B cell (primary cell): ENCODE data around the gene NT5C3A. TPM values are rescaled to one million over a fixed set of nuclear protein-coding genes. Genes with fewer than 3 reads are reported as not detected.

Source experiments
- ATAC-seq: fragments of 200-7000 bp; cut with Tn5 transposase; one replicate; pipeline ENCODE4 v1.10.0; 2021; ENCODE audit warnings: low read depth, mild to moderate bottlenecking, moderate number of reproducible peaks, moderate library complexity
- CTCF ChIA-PET: fragments of 350-600 bp; sonication (Branson Sonifier 250); formaldehyde crosslinking; loops from one replicate; lab custom pipeline; 2021; ENCODE audit warnings: antibody characterized with exemption, inconsistent platforms; lab: Charles Lee
- POLR2A ChIA-PET: fragments of 350-600 bp; sonication (Branson Sonifier 250); formaldehyde crosslinking; loops from one replicate; lab custom pipeline; 2021; ENCODE audit warnings: antibody characterized with exemption; lab: Charles Lee
- DNase-seq: peaks from one replicate; pipeline ENCODE4 v3.0.0; 2013
- H2AFZ ChIP-seq: 2 replicates; pipeline ENCODE4 v1.6.1; 2012; ENCODE audit warnings: mild to moderate bottlenecking, low read depth, low read length; ENCODE audit not compliant: insufficient read depth, poor library complexity, severe bottlenecking
- H3K27ac ChIP-seq, 2 donors: 1 replicate in 1 of 2; 2 replicates in 1 of 2; pipeline ENCODE4 v1.5.1; 2012 to 2013; ENCODE audit warnings: low read length in 2 of 2, mild to moderate bottlenecking in 2 of 2, moderate library complexity in 1 of 2
- H3K27me3 ChIP-seq, 4 experiments: fragments of 200-600 bp in 1 of 4; sonication (generic) in 1 of 4; replicated peaks in 1 of 4; 1 replicate in 2 of 4; 2 replicates in 2 of 4; pipeline versions ENCODE4 v1.6.1 to v1.7.0; 2013 to 2016; ENCODE audit warnings: low read length in 3 of 4, mild to moderate bottlenecking in 2 of 4, mixed read lengths in 1 of 4, moderate library complexity in 1 of 4; ENCODE audit not compliant: insufficient read depth in 4 of 4, control insufficient read depth in 3 of 4; ENCODE audit errors: control extremely low read depth in 1 of 4
- H3K36me3 ChIP-seq, 2 experiments: replicated peaks in 1 of 2; 1 replicate in 1 of 2; 2 replicates in 1 of 2; pipeline versions ENCODE4 v1.6.1 to v1.7.1; 2013; ENCODE audit warnings: low read length in 1 of 2; ENCODE audit not compliant: insufficient read depth in 2 of 2, control insufficient read depth in 1 of 2; ENCODE audit errors: control extremely low read depth in 1 of 2, extremely low read depth in 1 of 2
- H3K4me1 ChIP-seq, 2 donors: fragments of 200-600 bp in 1 of 2; sonication (generic) in 1 of 2; 1 replicate in 1 of 2; 2 replicates in 1 of 2; pipeline versions ENCODE4 v1.5.1 to v1.6.1; 2013 to 2017; ENCODE audit warnings: low read length in 2 of 2; ENCODE audit not compliant: control insufficient read depth in 2 of 2, insufficient read depth in 2 of 2
- H3K4me2 ChIP-seq: replicated peaks from 2 replicates; pipeline ENCODE3; 2012; ENCODE audit warnings: mild to moderate bottlenecking, low read depth, low read length; ENCODE audit not compliant: poor library complexity, severe bottlenecking
- H3K4me3 ChIP-seq, 5 experiments: fragments of 200-600 bp in 1 of 5; sonication (generic) in 1 of 5; 1 replicate in 3 of 5; 2 replicates in 2 of 5; pipeline versions ENCODE4 v1.5.1 to v1.7.0; 2011 to 2016; ENCODE audit warnings: low read length in 4 of 5, mild to moderate bottlenecking in 4 of 5, low read depth in 2 of 5, control low read depth in 1 of 5, moderate library complexity in 1 of 5; ENCODE audit not compliant: insufficient read depth in 1 of 5; ENCODE audit errors: control extremely low read depth in 1 of 5, extremely low read depth in 1 of 5
- H3K79me2 ChIP-seq: fragments of 200-600 bp; sonication (generic); one replicate; pipeline ENCODE4 v1.6.0; 2016; ENCODE audit warnings: low read length; ENCODE audit not compliant: control insufficient read depth, insufficient read depth
- H3K9ac ChIP-seq: fragments of 200-600 bp; sonication (generic); 2 replicates; pipeline ENCODE4 v1.6.1; 2017; ENCODE audit warnings: mild to moderate bottlenecking, low read length, moderate library complexity
- H3K9me3 ChIP-seq, 3 donors: one replicate each; pipeline versions ENCODE4 v1.6.1 to v1.7.1; 2013; ENCODE audit warnings: low read length in 2 of 3; ENCODE audit not compliant: control insufficient read depth in 2 of 3, insufficient read depth in 1 of 3; ENCODE audit errors: control extremely low read depth in 1 of 3
- H4K20me1 ChIP-seq: 2 replicates; pipeline ENCODE4 v1.6.0; 2012; ENCODE audit warnings: mild to moderate bottlenecking, low read length; ENCODE audit not compliant: insufficient read depth, control insufficient read depth, poor library complexity, severe bottlenecking
- H3K27ac Mint-ChIP-seq: one replicate; pipeline ENCODE4 v1.8.0; 2021; ENCODE audit warnings: mixed read lengths
- H3K27me3 Mint-ChIP-seq: one replicate; pipeline ENCODE4 v1.8.0; 2021; ENCODE audit warnings: mixed read lengths
- H3K4me1 Mint-ChIP-seq: one replicate; pipeline ENCODE4 v1.8.0; 2021; ENCODE audit warnings: mixed read lengths
- H3K4me3 Mint-ChIP-seq: one replicate; pipeline ENCODE4 v1.8.0; 2021; ENCODE audit warnings: mixed read lengths
- H3K9me3 Mint-ChIP-seq: one replicate; pipeline ENCODE4 v1.8.0; 2022; ENCODE audit warnings: mixed read lengths; ENCODE audit not compliant: insufficient read depth
- CTCF ChIP-seq: fragments of 200-600 bp; IDR thresholded peaks from one replicate; pipeline ENCODE4 v1.8.0; 2022; ENCODE audit warnings: antibody characterized with exemption, mild to moderate bottlenecking
- EZH2 ChIP-seq: IDR thresholded peaks from 2 replicates; pipeline ENCODE4 v1.6.1; 2012; ENCODE audit warnings: borderline replicate concordance, low read depth, mild to moderate bottlenecking, moderate library complexity, low read length; ENCODE audit not compliant: insufficient read depth, poor library complexity, severe bottlenecking
- WGBS: methylation state at CpG from one replicate; pipeline ENCODE4 v1.1.5; 2013; ENCODE audit warnings: missing lambda C conversion rate; ENCODE audit not compliant: insufficient coverage; 5-methylcytosine and 5-hydroxymethylcytosine counted together
- intact Hi-C: fragments of 100-400 bp; cut with micrococcal nuclease; formaldehyde crosslinking; loops from one replicate; pipeline ENCODE4 v1.10.0; 2022
- polyA plus RNA-seq: library from polyadenylated mRNA; depleted of rRNA; stranded (reverse); fragments of >200 nt; gene quantifications from 2 replicates; pipeline ENCODE4 v1.2.3, GENCODE V29; 2012
- total RNA-seq, 2 donors: library from RNA; stranded (reverse); fragments of 120-200 nt in 1 of 2; gene quantifications; 1 replicate in 1 of 2; 2 replicates in 1 of 2; pipeline versions ENCODE4 v1.2.3 to v1.2.4, GENCODE V29; 2013 to 2022

NT5C3A gene
- total and polyA plus RNA-seq, 2 donors (not counting 1 experiment from before 2014, with no cell fraction given): 37.3 to 41.0 TPM

DNA sequence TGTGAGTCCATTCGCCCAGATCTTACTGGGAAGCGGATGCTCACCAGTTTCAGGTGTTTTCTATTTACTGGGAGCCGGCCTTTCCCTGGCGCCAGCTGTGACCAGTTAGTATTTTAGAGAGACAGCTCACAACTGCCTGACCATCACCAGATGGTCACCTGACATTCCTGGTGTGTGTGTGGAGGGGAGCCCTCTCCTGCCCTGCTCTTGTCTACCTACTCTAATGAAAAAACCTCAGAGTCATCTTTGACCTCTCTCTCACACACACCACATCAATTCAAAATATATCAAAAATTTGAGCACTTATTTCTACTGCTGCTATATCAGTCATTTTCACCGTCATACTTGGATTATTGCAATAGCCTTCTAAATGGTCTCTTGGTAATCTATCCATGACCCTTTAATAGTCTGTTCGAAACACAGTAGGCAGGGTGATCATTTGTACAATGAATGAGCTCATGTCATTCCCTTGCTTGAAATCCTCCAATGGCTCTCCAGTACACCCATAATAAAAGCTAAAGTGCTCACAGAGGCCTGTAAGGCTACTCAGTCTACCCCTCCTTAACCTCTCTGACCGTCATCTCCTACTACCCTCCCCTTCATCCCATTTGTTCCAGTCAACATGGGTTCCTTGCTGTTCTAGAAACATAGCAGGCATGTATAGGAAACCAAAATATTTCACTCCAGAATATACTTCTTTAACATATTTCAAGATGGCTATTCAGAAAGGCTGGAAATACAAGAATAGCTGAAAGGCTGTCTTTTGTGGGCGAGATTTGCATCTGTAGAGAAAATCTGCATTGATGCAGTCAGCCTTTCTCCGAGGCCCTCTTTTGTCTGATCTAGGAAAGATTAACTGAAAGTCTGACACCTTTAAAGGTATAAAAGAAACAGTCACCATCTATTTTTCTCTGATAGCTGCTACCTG is 17.5 kb upstream of the NT5C3A start:
- CTCF ChIA-PET: no interaction called here
- POLR2A ChIA-PET: no interaction called here
- Histone ChIP-seq H3K27me3 (no peaks in the 10 kb centered on the region), H3K4me3 (no peak overlapping the region), H3K27ac (no peak overlapping the region), H3K79me2 (no peaks in the 10 kb centered on the region), H3K9me3 (no peaks in the 10 kb centered on the region), H3K9ac (no peak overlapping the region), H2AFZ (no peak overlapping the region), H3K4me2 (no peak overlapping the region), H3K4me1 (peaks cover 8 to 15% of the 10 kb centered on the region in 2 donors), H4K20me1 (no peaks in the 10 kb centered on the region), H3K36me3 (no peaks in the 10 kb centered on the region)
- WGBS: 96% methylated on average over 4 of the region's 9 CpGs
- peaks cover 9% of the 10 kb centered on the region for H3K4me1 Mint-ChIP-seq
- peaks cover 5% of the 10 kb centered on the region for H3K27me3 Mint-ChIP-seq
- no peaks in the 10 kb centered on the region for H3K9me3 Mint-ChIP-seq
- no peak overlapping the region for H3K27ac Mint-ChIP-seq
- no peak for TF ChIP-seq CTCF
- TF ChIP-seq EZH2: no peak
- no peak for ATAC-seq
- H3K4me3 Mint-ChIP-seq: no peak overlapping the region
- intact Hi-C loops: no loop called here
- no peak for DNase-seq

GRCh38 chr7:33079096-33079495 is 16.5 kb upstream of the NT5C3A start:
- Histone ChIP-seq H3K4me2 (no peak overlapping the region), H3K9me3 (no peaks in the 10 kb centered on the region), H3K27me3 (no peaks in the 10 kb centered on the region), H3K4me3 (no peak overlapping the region), H2AFZ (no peak overlapping the region), H4K20me1 (no peaks in the 10 kb centered on the region), H3K4me1 (peaks cover 8 to 15% of the 10 kb centered on the region in 2 donors), H3K27ac (no peak overlapping the region), H3K9ac (no peak overlapping the region), H3K36me3 (no peaks in the 10 kb centered on the region), H3K79me2 (no peaks in the 10 kb centered on the region)
- no peak for ATAC-seq
- H3K27me3 Mint-ChIP-seq: peaks cover 12% of the 10 kb centered on the region
- WGBS: 100% methylated on average over 2 of the region's 2 CpGs
- H3K9me3 Mint-ChIP-seq: no peaks in the 10 kb centered on the region
- H3K27ac Mint-ChIP-seq: no peak overlapping the region
- POLR2A ChIA-PET: no interaction called here
- CTCF ChIA-PET: no interaction called here
- no peak for DNase-seq
- no peak overlapping the region for H3K4me3 Mint-ChIP-seq
- intact Hi-C loops: no loop called here
- H3K4me1 Mint-ChIP-seq: peaks cover 9% of the 10 kb centered on the region
- TF ChIP-seq CTCF (no peak), EZH2 (no peak)
